ENCODE data around the gene LRRK1.

Gene LRRK1

DNA sequence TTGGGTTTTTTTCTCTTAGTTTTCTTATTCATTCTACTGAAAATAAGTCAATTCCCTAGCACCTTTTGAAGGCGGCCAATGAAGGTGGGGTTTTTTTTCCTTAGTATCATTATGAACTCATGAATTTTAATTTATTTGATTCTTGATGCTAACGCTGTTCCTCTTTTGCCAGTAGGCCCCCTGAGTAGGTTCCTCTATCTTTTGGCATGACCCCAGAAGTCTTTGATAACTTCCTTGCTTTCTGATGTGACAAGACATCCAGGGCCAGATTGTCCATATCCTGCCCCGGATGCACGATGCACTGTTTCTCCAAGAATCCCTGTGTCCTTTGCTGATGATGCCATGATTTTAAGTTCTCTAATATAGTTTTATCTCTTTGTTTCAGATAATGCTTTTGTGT is 20.6 kb downstream of the LRRK1 start:
- DNase-seq (ENCODE audit: low spot score): no peak

DNA sequence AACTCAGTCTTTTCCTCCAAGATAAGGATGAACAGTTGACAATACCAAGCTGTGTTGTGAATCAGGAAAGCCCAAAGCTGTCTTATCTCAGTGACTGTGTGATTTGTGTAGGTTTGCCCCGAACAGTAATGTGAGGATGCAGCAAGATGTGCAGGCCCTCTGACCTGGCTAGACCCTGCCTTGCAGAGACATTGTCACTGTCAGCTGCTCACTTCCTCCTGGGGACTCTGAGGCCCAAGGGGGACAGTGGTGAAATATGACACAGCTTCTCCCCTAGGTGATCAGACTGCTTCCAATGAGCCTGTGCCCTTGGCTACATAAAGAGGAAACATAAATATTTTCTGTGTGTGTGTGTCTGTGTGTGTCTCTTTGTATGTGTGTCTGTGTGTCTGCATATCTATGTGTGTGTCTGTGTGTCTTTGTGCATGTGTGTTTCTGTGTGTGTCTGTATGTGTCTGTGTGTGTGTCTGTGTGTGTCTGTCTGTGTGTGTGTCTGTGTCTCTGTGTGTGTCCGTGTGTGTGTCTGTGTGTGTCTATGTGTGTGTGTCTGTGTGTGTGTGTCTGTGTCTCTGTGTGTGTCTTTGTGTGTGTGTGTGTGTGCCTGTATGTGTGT is 21.7 kb downstream of the LRRK1 start:
- no peak for DNase-seq (ENCODE audit: low spot score)

DNA sequence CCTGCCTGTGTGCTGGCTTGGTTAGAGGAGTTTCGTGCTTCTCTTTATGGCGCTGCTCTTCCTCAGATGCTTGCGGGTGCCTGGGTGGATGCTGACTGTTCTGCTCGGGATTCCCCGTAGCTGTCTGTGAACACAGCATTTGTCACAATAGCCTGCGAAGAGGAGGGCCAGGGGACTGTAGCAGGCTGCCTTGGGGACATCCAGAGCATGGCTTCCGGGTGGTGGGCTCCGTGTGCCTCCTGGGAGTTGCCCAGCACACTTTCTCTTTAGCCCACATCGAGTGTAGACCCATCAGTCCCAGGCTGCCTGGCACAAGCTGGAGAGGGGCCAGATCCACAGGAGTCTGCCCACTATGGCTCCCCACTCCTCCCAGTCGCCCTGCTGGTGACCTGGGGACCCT is 22.4 kb downstream of the LRRK1 start:
- DNase-seq (ENCODE audit: low spot score): no peak

DNA sequence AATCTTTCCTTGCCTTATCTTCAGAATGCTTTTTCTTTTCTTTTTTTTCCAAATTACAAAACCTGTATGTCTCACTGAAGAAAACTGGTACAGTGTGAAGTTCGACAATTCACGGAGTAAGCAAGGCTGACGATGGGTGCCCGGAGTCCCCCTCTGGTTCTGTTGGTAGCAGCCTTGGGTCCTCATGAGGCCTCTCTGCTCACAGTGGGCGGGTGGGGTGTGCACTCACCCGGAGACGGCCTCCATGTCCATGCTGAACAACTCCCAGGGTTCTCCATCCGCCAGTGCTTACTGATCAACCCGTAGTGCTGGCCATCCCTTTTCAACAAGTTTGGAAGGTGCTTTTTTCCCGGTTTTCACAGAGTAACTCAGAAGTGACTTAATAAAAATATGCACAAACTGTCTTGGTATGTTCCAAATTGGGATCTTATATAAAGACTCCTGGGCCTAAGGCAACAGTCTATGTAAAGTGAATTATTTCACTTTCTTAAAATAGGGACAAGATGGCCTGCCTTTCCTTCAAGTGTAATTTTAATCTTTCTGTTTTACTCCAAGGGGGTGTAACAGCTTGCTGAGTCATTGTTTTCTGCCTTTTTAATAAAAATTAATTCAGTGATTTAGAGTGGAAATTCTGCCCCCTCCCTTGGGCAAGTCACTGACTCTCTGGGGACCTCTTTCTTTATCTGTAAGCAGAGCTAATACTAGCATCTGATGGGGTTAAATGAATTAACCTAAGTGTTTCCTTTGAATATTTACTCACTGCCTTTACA is 23.7 kb downstream of the LRRK1 start:
- DNase-seq (ENCODE audit: low spot score): no peak

DNA sequence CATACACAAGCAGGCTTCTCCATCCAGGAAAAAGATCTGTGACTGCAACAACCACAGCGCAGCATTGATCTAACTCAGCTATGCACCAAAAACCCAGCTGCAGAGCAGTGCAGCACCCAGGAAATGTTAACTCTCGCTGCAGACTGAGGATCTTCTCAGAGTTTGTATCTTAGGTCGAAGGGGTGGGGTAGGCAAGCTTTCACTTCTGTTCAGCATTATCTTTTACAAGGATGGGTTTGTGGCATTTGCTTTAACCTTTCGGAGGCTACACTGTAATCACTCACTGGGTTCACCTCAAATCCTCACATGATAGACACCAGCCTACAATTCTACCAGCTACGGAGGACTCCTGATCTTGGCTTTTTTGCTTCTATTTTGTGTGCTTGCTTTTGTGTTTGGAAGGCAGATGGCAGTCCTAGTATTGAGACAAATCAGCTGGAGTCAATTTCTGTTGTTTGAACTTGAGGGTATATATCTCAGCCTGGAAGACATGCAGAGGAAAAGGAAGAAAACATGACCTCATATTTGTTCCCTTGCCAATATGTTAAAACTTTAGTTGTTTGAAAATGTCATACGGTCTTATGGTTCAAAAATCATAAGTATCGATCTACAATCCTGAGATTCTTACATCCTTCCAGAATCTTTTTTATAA is 25.2 kb downstream of the LRRK1 start:
- no peak for DNase-seq (ENCODE audit: low spot score)

DNA sequence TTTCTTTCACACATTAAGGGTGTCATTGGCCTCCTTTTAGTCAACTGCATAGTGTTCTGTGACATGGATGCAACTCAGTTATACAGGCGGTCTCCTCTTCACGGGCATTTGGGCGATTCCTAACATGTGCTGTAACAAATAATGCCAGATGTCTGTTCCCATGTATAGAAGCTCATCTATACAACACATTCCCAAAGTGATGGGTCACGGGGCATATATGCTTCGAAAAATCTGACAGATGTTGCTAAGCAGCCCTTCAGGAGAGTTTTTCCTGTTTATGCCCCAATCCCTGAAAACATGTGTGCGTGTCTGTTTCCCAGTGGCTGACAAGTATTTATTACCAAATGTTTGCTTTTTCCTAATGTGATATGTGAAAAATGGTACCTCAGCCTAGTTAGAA is 25.8 kb downstream of the LRRK1 start:
- no peak for DNase-seq (ENCODE audit: low spot score)

DNA sequence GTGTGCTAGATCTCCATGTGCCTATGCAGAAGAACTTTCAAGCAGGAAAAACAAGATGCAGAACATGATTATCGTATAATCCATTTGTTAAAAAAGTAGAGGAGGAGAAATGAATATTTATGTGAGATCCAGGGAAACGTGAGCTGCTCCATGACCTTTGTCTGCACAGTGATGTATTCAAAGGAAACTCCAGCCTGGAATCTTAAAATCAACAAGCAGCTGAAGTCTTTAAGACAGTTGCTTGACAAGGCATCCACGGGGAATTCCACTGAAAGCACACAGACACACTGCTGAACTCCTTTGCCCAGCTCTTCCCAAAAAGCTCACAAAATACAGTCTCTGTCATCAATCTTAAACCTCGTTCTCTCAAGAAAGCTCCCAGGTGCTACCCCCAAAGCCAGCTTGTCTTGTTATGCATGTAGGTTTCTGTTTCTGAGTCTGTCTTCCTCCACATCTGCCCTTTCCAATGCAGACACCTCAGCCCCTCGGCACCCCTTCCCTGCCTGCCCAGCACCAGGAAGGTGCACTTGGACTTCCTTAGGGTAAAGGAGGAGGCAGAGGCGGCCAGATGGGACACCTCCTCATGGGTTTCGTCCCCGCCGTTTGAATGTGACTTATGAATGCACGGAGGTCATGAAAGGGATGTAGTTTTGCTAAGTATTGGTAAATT is 28.7 kb downstream of the LRRK1 start:
- DNase-seq (ENCODE audit: low spot score): no peak

DNA sequence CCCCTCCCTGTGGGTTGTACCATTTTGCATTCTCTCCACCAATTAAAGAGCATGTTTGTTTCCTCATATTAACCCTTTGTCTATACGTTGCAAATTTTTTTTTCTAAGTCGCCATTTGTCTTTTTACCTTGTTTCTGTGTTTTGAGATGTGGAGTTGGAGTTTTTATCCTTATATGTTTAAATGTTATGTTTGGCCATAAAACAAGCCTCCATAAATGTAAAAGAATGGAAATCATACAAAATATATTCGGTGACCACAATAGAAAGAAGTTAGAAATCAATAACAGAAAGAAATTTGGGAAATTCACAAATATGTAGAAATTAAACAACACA is 29.2 kb downstream of the LRRK1 start:
- DNase-seq (ENCODE audit: low spot score): no peak

DNA sequence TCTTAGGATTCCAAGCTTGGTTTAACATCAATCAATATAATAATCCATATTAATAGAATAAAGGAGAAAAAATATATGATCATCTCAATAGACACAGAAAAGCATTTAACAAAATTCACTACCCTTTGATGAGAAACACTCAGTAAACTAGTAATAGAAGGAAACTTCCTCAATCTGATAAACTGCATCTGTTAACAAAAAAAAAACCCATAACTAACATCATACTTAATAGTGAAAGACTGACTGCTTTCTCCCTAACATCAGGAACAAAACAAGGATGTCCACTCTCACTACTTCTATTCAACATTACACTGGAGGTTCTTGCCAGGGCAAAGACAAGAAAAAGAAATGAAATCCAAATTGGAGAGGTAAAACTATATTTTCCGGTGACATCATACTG is 30.5 kb downstream of the LRRK1 start:
- DNase-seq (ENCODE audit: low spot score): no peak

DNA sequence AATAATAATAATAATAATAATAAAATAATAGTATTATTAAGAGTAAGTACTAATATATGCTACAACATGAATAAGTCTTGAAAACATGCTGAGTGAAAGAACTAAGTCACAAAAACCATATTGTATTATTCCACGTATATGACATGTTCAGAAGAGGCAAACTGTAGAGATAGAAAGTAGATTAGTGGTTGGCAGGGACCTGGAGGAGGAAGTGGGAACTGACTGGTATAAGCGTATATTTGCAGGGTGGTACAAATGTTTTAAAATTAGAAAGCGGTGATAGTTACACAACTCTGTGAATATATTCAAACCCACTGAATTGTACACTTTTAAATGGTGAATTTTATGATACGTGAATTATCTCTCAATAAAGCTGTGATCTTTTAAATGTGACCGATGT is 32.8 kb downstream of the LRRK1 start:
- DNase-seq (ENCODE audit: low spot score): no peak

DNA sequence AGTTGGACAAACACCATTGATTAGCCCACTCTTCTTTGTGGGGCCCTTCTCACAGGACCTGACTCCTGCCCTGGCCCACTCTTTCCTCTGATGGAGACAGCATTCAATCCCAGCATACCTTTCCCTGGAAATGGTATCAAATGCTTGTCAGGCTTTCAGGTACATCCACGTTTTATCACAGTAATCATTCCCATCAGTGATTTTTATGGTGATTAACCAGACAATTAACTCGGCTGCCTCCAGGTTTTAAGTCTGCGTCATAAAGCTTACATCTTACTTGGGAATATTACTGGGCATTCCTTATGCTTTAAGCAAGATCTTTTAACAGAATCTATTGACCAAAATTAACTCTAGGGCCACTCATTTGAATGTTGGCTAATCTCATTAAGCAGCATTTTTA is 33.4 kb downstream of the LRRK1 start:
- no peak for DNase-seq (ENCODE audit: low spot score)

DNA sequence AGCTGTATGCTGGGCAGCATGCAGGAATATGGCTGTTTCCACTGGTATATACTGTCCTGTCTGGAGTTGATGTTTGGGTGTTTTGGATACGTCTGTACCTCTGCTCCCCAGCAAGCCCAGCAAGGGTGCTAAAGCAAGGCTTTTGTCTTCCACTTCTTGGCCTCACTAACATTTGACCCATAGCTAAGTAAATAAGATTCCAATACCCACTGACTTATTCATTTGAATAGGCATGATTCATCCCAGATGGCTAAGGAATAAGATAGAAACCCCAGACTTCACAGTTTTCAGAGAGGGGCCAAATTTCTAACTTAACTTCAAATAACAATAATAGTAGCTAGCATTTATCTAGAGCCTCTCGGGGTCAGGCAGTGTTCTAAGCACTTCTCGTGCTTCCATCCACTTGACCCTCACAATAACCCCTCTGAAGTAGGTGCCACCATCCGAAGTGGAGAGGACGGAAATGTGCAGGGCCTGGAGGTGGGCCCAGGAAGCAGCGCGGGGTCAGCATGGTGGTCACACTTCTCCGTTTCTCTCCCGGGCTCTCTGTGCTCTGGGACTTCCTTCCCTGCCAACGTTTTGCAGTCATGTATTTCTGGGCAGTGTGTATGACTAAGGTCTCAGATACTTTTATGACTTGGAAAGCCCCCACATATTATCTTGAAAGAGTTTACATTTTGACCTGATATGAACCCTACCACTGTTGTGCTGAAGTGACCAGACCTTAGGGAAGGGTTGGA is 39.3 kb downstream of the LRRK1 start:
- DNase-seq (ENCODE audit: low spot score): no peak

DNA sequence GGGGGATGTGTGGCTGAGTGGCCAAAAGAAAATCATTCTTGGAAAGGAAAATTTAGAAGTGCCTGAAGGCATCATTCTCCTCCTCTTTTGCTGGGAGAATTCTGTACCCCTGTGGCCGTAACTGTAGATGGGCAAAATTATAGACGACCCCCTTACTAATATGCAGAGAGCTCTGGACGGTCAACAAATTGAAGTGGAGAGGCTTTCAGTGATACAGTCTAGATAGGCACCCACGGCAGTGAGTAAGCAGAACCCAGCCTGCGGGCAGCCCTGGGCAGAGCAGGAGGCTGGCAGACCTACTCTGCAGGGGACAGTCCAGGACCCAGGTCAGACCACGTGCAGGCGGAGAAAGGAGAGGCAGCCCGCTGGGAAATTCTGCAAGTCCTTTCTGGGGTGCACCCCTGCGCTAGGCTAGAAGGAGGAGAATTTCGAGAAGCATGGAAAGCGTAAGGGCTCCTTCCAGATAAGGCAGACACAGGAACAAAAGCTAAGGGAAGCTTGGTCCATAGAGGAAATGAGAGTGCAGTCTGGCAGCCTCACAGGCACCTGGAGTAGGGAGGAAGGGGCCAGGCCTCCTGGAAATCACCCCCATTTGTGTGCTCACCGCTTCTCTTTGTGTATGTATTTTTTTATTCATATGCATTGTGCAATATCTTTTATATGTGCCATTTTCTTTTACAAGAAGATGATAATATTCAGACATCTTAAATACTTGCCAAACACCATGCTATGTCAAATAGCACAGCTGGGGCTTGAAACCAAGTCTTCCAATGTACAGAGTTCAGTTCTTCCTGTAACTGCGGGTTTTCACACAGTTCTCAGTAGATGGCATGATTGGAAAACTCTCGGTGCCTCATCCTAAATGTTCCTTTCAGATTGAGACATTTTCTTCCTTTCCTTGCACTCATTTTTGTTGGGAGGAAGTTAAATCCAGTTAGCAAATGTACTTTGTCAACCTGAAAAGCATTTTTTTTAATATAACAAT is 40.2 kb downstream of the LRRK1 start:
- no peak for DNase-seq (ENCODE audit: low spot score)

DNA sequence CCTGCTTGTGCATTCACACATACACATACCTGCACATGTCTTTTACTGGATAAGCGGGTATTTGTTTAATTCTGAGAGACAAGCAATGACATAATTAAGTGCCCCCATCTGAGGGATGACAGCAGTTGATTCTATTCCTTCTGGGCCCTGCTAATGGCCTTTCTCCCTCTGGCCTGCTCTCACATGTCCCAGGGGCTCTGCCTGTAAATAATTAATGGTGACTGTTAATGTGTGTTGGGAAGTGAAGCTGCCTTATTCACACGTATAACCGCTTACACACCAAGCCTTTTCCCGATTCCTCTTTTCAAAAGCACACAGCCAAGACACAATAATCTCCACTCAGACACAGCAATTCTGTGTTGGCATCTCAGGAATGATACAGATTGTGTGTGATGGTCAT is 47.8 kb downstream of the LRRK1 start:
- DNase-seq (ENCODE audit: low spot score): no peak

DNA sequence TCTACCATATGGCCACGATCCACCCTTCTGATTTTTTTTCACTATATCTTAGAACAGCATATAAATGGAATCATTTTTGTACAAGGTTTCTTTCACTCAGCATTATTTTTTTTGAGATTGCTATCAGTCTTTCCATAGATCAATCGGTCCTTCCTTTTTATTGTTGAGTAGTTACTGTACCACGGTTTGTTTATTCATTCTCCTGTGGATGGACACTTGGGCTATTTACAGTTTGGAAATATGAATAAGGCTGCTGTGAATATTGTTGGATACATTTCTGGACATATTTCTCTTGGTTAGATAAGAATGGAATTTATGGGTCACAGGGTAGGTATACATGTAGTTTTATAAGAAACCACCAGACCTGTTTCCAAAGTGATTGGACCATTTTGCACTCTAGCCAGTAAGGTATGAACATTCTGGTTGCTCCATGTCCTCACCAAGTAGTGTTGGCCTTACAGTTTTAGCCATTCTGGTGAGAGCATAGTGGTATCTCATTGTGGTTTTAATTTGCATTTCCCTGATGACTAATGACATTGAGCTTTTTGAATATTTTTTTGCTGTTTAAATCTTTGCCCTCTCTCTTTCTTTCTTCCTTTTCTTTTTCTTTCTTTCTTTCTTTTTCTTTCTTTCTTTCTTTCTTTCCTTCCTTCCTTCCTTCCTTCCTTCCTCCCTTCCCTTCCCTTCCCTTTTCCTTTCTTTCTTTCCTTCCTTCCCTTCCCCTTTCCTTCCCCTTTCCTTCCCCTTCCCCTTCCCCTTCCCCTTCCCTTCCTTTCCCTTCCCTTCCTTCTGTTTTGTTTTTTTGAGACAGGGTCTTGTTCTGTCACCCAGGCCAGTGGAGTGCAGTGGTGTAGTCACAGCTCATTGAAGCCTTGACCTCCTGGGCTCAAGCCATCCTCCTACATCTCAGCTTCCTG is 49.2 kb downstream of the LRRK1 start:
- DNase-seq (ENCODE audit: low spot score): no peak

DNA sequence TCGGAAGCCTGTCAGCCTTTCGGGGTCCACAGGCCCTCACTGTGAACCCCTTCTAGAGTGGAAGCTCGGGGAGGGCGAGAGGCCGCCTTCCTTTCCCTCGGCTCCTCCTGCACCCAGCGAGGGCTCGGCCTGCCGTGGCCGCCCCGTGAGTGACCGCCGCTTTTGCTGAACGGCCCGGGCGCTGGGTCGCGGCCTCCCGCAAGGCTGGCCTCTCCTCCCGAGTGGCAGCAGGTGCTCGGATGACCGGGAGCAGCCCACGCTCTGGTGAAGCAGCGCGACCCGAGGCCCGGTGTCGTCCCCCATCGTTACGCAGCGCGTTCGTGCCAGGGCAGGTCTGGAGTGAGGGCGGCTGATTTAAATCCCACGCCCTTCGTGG is 53.8 kb downstream of the LRRK1 start:
- no peak for DNase-seq (ENCODE audit: low spot score)

DNA sequence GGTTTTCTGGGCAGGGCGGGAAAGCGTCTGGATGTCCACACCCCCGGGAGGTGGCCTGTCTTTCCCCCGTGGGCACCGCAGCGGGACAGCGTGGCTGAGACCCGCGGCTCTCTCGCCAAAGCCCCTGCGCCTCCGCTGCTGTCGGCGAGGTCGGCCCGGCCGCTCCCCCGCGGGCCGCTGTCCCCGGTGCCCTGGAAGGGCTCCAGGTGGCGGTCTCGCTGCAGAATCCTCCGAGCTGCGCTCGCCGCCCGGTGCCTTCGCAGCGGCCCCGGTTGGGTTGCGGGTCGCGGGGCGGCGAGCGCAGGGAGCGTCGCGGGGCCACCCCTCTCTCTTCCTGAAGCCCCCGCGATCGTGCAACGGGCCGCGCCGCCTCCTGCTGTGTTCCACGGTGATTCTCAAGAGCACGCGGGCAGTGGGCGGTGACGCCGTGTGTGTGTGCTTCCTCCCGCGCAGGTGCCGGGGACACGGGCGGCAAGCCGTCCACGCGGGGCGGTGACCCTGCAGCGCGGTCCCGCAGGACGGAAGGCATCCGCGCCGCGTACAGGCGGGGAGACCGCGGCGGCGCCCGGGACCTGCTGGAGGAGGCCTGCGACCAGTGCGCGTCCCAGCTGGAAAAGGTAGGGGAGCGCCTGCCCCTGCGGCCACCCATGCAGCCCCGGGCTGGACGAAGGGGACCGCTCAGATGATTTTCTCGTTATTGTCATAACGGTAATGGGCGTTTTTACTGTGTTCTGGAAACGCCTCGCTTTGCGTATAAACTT is 54.4 kb downstream of the LRRK1 start:
- no peak for DNase-seq (ENCODE audit: low spot score)

DNA sequence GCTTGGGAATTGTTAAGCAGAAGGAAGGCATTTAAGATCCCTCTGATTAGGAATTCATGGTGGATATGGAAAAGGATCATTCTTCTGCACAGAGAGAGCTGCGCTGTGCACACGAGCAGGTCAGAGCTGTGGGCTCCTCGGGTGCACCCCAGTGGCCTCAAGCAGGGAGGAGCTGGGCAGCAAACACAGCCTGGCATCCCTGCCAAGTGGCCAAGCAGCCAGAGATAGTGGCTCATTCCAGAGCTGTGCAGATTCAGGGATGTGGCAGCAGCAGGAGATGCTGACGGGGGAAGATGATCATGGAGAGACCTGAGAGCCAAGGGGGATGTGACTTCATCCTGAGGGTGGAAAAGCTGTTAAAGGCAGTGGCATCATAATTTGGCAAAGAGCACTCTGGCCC is 55.9 kb downstream of the LRRK1 start:
- DNase-seq (ENCODE audit: low spot score): no peak

DNA sequence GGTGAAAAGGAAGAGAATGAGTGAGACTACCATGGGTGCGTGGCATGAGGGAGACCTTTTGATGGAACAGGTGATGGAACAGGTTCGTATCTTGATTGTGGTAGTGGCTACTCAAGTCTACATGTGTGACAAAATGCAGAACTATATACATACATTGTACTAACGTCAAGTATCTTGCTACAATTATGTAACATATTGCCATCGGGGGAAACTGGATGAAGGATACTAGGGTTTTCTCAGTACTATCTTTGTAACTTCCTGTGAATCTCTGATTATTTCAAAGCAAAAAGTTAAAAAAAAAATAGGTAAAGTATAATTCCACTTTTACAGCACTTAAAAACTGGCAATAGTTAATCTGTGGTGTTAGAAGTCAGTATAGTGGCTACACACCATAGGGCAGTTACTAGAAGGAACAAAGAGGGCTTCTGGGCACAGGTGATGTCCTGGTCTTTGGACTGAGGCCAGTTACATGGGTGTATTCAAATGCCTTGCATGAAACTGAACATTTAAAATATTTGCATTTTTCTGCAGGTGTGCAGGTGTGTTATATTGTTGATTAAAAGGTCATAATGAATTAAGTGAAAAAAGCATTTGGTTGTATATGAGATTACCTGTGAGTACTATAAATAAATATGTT is 61.4 kb downstream of the LRRK1 start:
- DNase-seq (ENCODE audit: low spot score): no peak

All from HuH-7 (cell line).